Left lung (tissue), 10 donors: ENCODE data around the gene FCHSD2. TPM values are rescaled to one million over a fixed set of nuclear protein-coding genes. Genes with fewer than 3 reads are reported as not detected.

Source experiments
- ATAC-seq: fragments of 200-7000 bp; cut with Tn5 transposase; one replicate; pipeline ENCODE4 v1.9.1; 2020; ENCODE audit warnings: moderate library complexity
- DNase-seq, 4 donors: peaks; one replicate each; pipeline ENCODE4 v3.0.0-alpha.2; 2013 to 2020
- H3K27ac ChIP-seq, 2 donors: fragments of 200-600 bp; sonication (generic) in 1 of 2; one replicate each; pipeline versions ENCODE4 v1.5.0 to v1.8.0; 2020 to 2021
- H3K27me3 ChIP-seq, 2 donors: fragments of 200-600 bp; sonication (generic) in 1 of 2; one replicate each; pipeline versions ENCODE4 v1.5.0 to v1.8.0; 2020 to 2021
- H3K36me3 ChIP-seq, 2 donors: fragments of 200-600 bp; sonication (generic) in 1 of 2; one replicate each; pipeline versions ENCODE4 v1.5.0 to v1.8.0; 2020 to 2021
- H3K4me1 ChIP-seq, 2 donors: fragments of 200-600 bp; one replicate each; pipeline ENCODE4 v1.8.0; 2021
- H3K4me3 ChIP-seq, 2 donors: fragments of 200-600 bp; sonication (generic) in 1 of 2; one replicate each; pipeline versions ENCODE4 v1.5.0 to v1.8.0; 2020 to 2021; ENCODE audit warnings: mild to moderate bottlenecking in 1 of 2
- H3K9me3 ChIP-seq, 2 donors: fragments of 200-600 bp; sonication (generic) in 1 of 2; one replicate each; pipeline versions ENCODE4 v1.5.0 to v1.8.0; 2020 to 2021
- CTCF ChIP-seq, 2 donors: fragments of 200-600 bp; sonication (generic) in 1 of 2; IDR thresholded peaks; one replicate each; pipeline versions ENCODE4 v1.5.0 to v1.8.0; 2021; ENCODE audit warnings: antibody characterized with exemption in 2 of 2
- intact Hi-C, 2 donors: fragments of 100-400 bp; cut with DNase I; formaldehyde crosslinking; loops; one replicate each; pipeline versions ENCODE4 v1.11.2 to v1.14.2; 2022
- polyA plus RNA-seq, 6 donors: library from polyadenylated mRNA; unstranded; fragments of 120-200 nt; gene quantifications; one replicate each; pipeline ENCODE4 v1.2.1, GENCODE V29; 2013; ENCODE audit not compliant: insufficient read length in 6 of 6
- total RNA-seq, 2 donors: library from RNA; stranded (reverse); fragmentation: NEBNext Ultra II Directional; extraction: Animal tissue kit (Norgen Biotek cat#: 25700); gene quantifications; one replicate each; pipeline ENCODE4 v1.2.1, GENCODE V29; 2021
- donor health status: DM: no; HTN: yes; CAD: no.
- donor health status: DM: no; HTN: no; CAD: no.

The FCHSD2 gene
- total and polyA plus RNA-seq, 8 donors: 46.2 to 58.2 (median 48.5) TPM

DNA sequence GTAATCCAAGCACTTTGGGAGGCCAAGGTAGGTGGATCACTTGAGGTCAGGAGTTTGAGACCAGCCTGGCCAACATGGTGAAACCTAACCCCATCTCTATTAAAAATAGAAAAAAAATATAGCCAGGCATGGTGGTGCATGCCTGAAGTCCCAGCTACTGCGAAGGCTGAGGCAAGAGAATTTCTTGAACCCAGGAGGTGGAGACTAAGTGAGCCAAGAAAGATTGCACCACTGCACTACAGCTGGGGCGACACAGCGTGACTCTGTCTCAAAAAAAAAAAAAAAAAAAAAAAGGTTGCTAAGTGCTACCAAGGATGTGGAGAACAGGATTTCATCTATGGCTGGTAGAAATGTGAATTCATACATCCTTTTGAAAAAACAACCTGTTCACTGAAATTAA, 291.3 kb downstream of the FCHSD2 start:
- no peak overlapping the region for H3K4me3 ChIP-seq
- H3K27ac ChIP-seq: no peak overlapping the region
- no peaks in the 10 kb centered on the region for H3K27me3 ChIP-seq
- no peak for TF ChIP-seq CTCF (IDR thresholded peaks at IDR 0.05)
- intact Hi-C loops: no loop called here
- ATAC-seq (no peak), DNase-seq (no peak)
- H3K9me3 ChIP-seq: no peaks in the 10 kb centered on the region
- no peaks in the 10 kb centered on the region for H3K4me1 ChIP-seq
- no peaks in the 10 kb centered on the region for H3K36me3 ChIP-seq

DNA sequence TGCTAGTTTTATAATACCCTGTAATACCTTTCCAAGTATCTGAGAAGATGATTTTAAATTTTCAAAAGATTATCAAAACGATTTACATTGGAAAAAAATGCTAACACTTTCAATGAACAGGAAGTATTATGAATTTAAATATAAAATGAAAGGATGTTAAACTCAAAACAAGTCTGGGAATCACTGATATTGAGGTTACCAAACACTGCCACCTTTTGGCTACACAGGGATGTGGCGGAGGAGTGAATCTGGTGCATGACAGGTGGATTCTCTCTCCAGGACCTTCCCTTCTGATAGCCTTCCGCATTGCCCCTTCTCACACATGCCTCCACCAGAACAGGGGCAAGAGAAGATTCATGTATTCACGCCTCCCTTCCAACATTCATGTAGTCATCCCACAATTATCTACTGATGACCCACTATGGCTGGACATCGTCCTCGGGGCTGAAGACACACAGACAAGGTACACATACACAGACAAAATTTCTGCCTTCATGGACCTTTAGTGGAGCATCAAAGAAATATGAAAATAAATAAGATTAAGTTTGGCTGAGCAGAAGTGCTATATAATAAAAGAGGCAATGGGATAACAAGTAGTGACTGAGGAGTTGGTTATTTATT, 293.2 kb downstream of the FCHSD2 start:
- ATAC-seq: peak; percentile 74

GRCh38 chr11:72844356-72844755, 297.8 kb downstream of the FCHSD2 start:
- H3K4me3 ChIP-seq: no peak overlapping the region
- peaks cover 0 to 52% of the 10 kb centered on the region in 2 donors for H3K36me3 ChIP-seq
- peak in 2 of 4 donors; percentile 84 to 93 for DNase-seq
- intact Hi-C loops: no loop called here
- ATAC-seq: peak; percentile 61
- no peaks in the 10 kb centered on the region for H3K27me3 ChIP-seq
- H3K27ac ChIP-seq: peak overlapping the region in 1 of 2 donors; percentile 4
- H3K9me3 ChIP-seq: no peaks in the 10 kb centered on the region
- H3K4me1 ChIP-seq: no peaks in the 10 kb centered on the region
- no peak for TF ChIP-seq CTCF (IDR thresholded peaks at IDR 0.05)

More for the DNA sequence above, 293.2 kb downstream of the FCHSD2 start:
- H3K4me1 ChIP-seq: no peaks in the 10 kb centered on the region
- no peak for DNase-seq
- H3K9me3 ChIP-seq: no peaks in the 10 kb centered on the region
- no peaks in the 10 kb centered on the region for H3K27me3 ChIP-seq
- peak; percentile 57 to 58 for TF ChIP-seq CTCF (IDR thresholded peaks at IDR 0.05)
- no peak overlapping the region for H3K27ac ChIP-seq
- H3K4me3 ChIP-seq: no peak overlapping the region
- H3K36me3 ChIP-seq: peaks cover 0 to 7% of the 10 kb centered on the region in 2 donors
- intact Hi-C loops: no loop called here

GRCh38 chr11:72842653-72843330, 299.3 kb downstream of the FCHSD2 start:
- intact Hi-C loops: no loop called here
- Histone ChIP-seq H3K9me3 (no peaks in the 10 kb centered on the region), H3K4me1 (peaks cover 0 to 9% of the 10 kb centered on the region in 2 donors), H3K27me3 (no peaks in the 10 kb centered on the region), H3K36me3 (peaks cover 0 to 68% of the 10 kb centered on the region in 2 donors), H3K27ac (no peak overlapping the region), H3K4me3 (no peak overlapping the region)
- no peak for DNase-seq
- no peak for ATAC-seq
- no peak for TF ChIP-seq CTCF (IDR thresholded peaks at IDR 0.05)

DNA sequence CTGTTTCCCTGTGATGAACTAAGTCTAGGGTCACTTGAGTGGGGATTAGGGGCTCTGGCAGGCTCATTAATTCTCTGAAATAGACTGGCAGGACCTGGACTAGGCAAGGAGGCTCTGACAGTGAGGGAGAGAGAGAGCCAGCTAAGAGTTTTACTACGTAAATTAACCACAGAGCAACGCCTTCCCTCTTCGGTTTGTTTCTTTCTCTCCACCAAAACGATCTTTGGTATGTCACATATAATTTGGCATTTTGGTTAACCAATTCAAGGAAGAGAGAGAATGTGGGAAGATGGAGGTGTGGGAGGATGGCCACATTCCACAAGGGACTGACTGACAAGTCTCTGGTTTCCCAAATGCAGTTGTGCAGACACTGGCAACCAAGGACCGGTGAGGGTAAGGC, 300.0 kb downstream of the FCHSD2 start:
- Histone ChIP-seq H3K4me1 (peaks cover 0 to 9% of the 10 kb centered on the region in 2 donors), H3K4me3 (no peak overlapping the region), H3K9me3 (no peaks in the 10 kb centered on the region), H3K27me3 (no peaks in the 10 kb centered on the region), H3K27ac (no peak overlapping the region), H3K36me3 (peaks cover 5 to 75% of the 10 kb centered on the region in 2 donors)
- intact Hi-C loops: no loop called here
- no peak for ATAC-seq
- no peak for TF ChIP-seq CTCF (IDR thresholded peaks at IDR 0.05)
- no peak for DNase-seq
